ENCODE data around the gene KCTD7.

DNA sequence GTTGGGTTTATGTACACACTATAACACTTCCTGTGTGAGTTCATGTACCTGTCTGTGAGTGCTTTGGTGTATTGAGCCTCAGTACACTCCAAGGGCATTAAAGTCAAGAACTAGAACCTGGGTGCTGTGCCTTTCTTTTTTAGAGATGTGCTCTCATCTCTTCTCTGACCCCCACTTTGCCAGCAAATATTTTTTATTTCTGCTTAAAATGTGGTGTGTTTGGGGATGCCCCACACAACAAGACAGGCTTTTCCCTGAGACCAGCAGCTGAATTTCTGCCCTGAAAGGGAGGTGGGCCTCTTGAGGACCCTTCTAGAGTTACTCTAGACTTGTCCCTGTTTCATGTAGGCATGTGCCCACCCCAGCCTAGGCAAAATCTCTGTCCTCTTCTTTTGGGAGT lies 14.3 kb downstream of the KCTD7 start:
- TF ChIP-seq, protein P1, sequence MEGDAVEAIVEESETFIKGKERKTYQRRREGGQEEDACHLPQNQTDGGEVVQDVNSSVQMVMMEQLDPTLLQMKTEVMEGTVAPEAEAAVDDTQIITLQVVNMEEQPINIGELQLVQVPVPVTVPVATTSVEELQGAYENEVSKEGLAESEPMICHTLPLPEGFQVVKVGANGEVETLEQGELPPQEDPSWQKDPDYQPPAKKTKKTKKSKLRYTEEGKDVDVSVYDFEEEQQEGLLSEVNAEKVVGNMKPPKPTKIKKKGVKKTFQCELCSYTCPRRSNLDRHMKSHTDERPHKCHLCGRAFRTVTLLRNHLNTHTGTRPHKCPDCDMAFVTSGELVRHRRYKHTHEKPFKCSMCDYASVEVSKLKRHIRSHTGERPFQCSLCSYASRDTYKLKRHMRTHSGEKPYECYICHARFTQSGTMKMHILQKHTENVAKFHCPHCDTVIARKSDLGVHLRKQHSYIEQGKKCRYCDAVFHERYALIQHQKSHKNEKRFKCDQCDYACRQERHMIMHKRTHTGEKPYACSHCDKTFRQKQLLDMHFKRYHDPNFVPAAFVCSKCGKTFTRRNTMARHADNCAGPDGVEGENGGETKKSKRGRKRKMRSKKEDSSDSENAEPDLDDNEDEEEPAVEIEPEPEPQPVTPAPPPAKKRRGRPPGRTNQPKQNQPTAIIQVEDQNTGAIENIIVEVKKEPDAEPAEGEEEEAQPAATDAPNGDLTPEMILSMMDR (IDR thresholded peaks at IDR 0.05): no peak
- no peak for TF ChIP-seq POLR2A (IDR thresholded peaks at IDR 0.05)

All from breast epithelium (tissue), 3 donors.